CD4-positive, alpha-beta T cell treated with Interleukin-17A for 1 hour (primary cell): ENCODE results near the gene SFI1.
"Not testable (repeated sequence)": the region's sequence is repeated elsewhere in the genome, so short reads cannot be mapped to it uniquely, and the experiment has no call there.

Experiments
- DNase-seq: peaks from one replicate; pipeline ENCODE4 v3.0.0-alpha.2; 2020

Gene SFI1

DNA sequence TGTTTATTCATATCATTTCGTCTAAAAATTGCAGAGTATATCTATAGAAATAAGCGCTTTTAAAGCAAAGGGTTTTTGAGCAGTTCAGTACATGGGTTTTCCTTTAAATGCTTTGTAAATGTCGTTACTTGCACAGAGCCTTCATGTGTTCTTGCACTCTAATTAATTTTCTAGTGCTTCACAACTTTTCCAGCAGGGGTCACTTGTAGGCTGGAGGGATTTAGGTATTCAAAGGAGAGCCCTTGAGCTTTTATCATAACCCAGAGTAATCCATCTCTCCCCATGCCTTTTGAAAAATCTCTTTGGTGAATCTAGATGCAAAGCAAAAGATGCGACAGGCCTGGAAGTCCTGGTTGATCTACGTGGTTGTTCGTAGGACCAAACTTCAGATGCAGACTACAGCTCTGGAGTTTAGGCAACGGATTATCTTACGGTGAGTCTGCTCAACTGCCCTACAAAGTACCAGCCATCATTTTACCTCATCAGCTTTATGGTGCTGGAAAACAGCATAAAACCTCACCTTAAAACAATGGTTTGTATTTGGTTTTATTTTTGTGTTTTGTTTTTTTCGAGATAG, 60.4 kb downstream of the SFI1 start:
- DNase-seq = peak; percentile 51

DNA sequence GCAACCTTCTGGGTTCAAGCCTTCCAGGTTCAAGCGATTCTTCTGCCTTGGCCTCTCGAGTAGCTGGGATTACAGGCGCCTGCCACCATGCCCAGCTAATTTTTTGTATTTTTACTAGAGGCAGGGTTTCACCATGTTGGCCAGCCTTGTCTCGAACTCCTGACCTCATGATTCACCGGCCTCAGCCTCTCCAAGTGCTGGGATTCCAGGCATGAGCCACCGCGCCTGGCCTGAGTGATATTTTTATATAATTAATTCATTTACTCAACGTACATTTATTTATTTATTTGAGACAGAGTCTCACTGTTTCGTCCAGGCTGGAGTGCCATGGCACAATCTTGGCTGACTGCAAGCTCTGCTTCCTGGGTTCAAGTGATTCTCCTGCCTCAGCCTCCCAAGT, 62.2 kb downstream of the SFI1 start:
- not testable (repeated sequence) for DNase-seq

DNA sequence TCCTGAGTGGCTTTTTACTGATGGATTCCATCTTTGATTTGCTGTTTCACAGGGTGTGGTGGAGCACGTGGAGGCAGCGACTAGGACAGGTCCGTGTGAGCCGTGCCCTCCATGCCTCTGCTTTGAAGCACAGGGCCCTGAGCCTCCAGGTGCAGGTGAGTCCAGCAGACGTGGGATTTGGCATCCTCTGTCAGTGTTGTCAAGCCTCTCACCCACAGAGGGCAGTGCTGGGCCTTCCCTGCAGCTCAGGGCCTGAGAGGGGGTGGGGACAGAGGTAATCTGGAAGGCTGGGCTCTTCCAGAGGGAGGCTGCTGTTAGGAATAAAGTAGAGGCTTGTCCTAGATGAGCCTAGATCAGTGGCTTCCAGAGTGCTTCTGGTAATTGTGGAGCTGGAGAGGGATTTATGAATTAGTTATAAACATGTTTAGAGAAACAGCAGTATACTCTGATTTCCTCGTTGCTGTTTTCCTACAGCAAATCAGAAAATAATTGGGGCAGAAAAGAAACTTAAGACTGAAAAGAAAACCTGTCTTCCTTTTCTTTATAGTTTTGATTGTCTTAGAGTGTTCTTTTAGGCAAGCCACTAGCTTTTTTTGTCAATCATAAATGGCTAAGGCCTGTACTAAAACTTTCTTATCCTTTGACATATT, 65.0 kb downstream of the SFI1 start:
- DNase-seq = peak; percentile 47

DNA sequence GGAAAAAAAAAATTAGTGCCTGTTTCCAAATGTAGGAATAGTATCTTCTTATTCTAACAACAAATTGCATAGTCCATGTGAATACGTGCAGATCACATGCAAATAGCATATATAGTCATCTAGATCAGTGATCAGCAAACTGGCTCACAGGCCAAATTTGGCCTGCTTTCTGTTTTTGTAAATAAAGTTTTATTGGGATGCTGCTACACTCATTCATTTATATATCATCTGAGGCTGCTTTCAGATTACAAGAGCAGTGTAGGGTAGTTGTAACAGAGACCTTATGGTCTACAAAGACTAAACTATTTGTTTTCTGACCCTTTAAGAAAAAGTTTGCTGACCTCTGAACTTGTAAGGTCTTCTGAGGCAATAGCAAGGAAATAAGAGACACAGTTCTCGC, 65.6 kb downstream of the SFI1 start:
- no peak for DNase-seq

DNA sequence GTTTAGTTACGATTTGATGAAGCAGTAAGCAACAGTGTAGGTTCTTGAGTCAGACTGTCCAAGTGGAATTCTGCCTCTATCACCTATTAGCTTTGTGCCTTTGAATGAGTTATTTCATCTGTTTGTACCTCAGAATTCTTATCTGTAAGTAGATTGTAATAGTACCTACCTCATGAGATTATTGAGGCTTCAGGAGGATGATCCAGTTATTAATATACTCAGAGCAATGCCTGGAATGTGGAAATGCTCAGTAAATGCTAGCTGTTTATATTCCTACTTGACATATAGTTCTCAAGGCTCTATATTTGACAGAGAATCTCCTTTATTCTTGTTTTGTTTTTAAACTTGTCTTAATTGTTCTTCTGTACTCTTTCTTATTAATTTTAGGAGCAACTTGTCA, 70.1 kb downstream of the SFI1 start:
- DNase-seq = no peak

DNA sequence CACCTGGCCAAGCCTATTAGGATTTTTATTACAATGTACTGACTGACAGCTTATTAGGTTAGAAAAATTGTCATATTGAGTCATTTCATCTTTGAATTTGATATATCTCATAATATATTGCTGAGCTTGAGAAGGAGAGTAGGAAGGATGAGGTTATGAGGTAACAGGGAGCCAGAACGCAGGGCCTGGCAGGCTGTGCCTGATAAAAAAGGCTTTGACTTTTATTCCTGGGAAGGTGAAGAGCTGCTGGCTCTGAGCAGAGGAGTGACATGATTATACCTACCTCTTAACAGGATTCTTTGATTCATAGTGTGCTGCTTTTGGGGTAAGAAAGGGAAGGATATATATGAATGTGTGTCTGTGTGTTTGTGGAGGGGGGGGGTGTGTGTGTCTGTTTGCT, 70.9 kb downstream of the SFI1 start:
- DNase-seq = no peak

DNA sequence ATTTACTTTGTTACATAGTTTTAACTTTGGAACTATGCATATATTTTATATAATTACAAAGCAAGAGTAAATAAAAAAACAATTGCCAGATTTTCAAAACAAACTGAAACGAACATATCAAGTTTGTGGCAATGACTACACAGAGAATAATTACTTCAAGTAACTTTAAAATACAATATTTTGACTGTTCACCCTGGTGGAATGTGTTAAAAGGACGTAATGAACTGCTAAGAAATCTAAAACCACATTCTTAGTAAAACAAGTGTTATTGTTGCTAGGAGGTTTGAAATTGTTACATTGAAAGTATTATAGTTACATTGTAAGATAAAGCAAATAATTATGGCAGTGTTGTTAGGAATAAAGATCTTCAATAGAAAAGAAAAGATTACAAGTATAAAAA, 71.4 kb downstream of the SFI1 start:
- no peak for DNase-seq

DNA sequence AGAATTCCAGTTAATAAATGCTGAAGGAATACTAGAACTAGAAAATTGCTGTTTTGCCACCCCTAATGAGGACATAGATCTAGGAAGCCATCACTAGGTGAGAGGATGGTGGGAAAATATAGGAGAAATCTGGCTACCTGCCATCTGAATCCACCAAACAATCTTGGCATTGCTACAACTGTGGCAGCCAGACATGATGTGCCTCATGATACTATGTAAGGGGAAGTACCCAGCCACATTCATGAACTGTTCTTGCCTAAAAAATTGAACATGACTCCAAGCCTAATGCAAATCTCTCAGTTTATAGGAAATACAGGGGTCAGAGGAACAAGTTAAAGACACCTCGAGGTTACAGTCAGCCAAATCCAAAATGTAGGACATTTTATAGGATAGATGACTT, 72.8 kb downstream of the SFI1 start:
- no peak for DNase-seq

DNA sequence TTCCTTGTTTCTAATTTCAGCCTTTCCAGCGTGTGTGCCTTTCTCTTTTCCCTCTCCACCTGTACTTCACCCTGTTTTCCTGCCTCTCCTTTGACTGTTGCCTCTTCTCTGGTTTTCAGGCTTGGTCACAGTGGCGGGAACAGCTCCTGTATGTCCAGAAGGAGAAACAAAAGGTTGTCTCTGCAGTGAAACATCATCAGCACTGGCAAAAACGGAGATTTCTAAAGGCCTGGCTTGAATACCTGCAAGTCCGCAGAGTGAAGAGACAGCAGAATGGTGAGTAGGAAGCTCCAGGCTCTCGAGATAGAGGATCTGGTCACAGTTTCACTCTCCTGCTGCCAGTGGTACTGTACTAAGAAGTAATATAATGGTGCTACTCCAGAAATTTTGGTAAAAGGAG, 76.6 kb downstream of the SFI1 start:
- DNase-seq = no peak

DNA sequence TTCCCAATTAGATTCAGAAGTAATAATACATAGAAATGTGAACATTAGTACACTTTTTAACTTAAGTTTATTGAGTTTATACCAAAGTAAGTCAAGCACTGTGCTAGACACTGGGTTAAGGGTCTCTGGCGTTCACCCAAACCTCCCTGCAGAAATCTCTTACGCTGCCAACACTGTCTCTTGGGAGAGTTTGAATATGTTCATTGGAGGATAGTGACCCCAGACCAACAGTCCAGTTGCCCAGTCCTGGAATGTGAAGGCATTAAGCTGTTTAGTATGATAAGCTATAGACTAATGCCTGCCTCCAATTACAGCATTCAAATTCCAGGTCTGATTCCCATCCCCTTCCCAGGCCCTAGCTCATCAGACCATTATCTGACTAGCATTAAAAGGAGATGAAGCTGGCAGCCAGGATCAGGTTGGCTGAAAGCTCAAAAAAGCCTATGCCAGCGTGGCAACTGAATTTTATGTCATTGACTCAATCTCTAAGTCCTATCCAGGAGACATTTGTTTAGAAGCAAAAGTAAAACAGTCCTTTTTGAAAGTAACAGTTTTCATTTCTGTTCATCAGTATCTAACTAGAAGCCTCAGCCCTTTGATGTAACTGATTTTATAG, 77.8 kb downstream of the SFI1 start:
- no peak for DNase-seq

DNA sequence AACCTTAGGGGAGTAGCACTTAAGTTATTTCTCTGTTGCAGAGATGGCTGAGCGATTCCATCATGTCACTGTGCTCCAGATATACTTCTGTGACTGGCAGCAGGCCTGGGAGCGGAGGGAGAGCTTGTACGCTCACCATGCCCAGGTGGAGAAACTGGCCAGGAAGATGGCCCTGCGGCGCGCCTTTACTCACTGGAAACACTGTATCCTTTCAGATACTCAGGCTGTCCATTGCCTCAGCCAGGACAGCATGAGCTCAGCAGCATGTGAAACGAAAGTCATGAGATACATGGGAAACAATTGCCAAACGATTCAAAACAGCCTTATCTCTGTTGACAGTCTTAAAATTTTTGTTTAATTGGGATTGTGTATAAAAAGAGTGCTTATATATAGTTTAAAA, 78.9 kb downstream of the SFI1 start:
- no peak for DNase-seq

DNA sequence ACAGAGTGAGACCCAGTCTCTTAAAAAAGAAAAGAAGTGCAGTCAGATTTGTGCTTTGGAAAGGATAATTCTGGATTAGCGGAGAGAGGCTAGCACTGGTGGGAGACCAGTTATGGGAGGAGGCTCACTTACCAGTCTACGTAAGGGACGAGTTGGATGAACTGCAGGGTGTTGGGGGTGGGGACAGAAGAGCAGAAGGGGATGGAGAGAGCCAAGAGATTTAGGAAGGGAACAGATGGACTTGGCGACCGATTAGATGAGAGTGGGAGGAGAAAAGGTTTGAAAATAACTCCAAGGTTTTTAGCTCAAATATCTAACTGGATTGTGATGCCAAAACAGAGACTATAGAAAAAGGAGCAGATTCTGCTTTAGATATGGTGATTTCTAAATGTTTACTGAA, 81.4 kb downstream of the SFI1 start:
- no peak for DNase-seq

DNA sequence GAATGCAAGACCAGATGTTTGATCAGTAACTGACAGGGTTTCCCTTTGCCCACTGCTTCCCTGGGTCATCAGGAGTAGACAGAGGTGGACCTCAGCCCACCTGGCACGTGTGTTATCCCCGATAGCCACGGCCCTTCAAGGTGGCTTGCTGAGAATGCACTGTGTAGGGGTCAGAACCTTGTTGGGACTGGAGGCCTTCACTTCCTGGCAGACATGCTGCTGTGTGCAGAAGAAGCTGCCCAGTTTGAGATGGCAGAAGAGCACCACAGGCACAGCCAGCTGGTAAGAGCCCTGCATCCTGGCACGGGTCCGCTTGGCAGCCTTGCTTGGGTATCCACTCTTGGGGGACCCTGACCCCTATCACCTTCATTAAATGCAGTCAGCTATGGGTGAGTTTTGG, 81.8 kb downstream of the SFI1 start:
- DNase-seq = no peak

DNA sequence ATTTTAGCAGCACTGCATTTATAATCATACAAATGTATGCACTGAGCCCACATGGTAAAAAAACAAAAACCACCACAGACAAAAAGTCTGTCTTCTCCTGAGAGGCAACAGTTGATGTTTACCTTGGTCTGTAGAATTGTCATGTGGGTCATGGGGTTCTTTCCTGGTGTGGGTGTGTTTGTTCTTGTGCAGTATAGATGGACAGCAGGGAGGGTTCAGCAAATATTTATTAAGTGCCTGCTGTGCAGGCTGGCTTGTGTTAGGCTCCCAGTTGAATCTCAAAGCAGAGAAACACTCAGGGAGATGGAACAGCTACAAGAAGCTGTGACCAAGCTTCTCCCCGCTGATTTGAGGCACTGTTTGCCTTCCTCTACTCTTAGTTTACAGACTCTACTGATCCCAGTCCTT, 83.5 kb downstream of the SFI1 start:
- DNase-seq = no peak

DNA sequence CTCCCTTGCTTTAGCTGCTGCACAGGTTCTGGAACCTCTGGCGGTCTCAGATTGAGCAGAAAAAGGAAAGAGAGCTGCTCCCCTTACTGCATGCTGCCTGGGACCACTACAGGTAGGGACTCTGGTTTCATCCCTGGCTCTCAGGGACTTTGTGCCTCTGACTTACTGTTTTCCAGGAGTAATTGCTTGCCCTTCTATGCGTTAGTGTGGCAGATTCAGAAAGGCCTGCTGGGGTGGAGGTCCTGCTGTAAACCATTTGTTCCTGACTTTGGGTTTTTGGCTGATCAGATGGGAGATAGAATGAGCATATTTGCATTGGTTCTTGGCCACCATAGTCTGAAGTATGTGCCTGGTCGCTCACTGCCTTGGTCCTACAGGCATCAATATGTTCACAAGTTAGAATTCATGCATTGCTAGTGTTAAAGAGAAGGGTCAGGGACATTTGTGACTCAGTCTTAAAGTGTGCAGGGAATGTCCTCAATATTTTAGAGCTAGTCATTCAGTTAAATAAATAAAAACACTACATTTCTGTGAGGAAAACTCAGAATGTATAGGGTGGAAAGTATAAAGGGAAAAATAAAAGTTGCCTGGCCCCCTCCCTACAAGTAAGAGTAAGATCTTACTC, 87.6 kb downstream of the SFI1 start:
- no peak for DNase-seq

DNA sequence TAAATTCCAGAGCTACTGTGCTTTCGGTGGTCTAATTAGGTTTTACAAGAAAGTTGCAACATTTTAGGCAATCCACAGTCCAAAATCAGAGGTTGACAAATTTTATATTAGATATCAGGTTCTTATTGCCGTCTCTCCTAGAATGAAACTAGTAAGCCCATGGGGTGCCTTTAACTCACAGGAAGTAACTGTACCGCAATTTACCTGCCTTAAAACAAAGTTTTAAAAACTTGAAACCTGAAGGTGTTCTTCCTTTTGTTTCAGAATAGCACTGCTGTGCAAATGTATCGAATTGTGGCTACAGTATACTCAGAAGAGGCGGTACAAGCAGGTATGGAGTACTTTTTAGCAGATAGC, 88.4 kb downstream of the SFI1 start:
- peak; percentile 26 for DNase-seq

DNA sequence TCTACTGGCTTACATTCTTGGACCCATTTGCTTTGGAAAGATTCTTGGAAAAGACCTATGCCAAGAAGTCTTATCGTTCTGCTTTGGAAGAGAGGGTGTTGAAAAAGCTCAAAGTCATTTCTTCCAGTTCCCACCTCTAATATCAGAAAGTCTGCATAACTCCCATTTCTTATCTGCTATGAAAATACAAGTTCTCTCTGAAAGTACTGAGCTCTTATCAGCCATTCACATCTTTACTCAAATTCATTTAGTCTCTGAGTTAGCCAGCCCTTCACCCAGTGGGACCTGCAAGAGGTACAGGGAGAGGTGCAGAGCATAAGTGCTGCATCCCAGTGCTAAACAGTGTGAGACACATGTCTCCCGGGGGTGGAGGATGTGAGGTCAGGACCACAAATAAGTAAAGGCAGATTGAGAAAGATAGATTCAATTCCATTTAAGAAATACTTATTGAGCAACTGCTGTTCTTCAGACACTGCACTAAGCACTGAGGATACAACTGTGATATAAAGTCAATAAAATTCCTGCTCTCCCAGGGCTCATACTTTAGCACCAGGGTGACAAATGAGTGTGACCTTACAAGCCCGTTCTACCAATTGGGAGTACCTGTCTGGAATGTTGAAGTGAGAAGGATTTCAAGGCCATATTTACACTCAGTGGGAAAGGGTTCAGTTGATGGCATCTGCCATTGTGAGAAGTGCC, 89.0 kb downstream of the SFI1 start:
- DNase-seq = peak; percentile 5

DNA sequence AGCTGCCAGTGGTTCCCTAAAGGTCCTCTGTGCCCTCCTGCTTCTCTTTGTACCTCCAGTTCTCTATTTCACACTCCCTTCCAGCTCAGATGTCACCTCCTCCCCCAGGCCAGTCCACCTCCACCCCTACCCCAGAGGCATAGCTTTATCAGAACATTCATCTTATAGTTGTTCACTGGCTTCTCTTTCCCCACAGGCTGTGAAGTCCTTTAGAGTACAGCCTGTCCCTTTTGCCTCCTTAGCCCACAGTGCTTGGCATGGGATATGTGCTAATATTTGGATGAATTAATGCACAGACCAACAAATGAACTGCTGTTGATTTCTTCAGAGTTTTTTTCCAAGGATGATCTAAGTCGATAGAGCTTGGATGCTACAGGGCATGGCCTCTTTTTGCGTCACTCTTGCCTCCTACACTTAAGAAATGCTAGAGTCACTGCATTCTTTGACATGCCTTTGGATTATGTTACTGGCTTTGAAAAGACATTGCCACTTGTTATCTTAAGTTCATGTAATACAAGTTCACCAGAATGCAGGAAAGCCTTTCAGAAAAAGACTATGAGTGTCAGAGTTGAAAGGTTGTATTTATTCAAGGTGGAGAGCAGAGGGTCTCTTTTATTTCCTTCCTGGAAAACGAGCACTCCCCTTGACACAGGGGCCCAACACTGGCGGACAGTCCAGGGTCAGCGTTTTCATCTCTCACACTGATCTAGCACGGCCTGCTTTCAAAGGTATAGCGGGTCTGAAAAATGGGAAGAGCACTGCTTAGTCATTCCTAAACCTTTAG, 90.0 kb downstream of the SFI1 start:
- no peak for DNase-seq

DNA sequence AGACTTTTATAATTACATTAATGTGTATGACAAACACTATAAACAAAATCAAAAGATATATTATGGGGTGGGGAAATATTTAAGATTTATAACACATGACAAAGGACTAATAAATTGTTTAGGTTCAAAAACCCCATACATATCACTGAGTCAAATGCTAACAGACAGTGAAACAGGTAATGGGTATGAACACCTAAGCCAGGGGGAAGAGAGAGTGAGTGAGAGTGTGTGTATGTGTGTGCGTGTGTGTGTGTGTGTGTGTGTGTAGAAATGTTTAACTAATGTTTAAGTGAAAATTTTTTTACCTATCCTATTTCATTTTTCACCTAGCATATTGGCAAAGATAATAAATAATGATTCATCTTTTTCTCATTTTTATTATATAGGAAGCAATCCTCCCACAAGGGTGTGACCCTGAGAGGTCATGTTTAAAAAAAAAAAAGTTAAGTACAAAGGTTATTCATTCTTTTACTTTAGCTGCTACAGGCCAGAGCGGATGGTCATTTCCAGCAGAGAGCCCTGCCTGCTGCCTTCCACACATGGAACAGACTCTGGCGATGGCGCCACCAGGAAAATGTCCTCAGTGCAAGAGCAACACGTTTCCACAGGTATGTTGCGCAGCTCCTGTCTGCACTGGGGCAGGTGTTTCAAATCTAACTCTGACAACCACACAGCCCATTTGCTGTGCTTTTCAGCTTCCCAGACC, 92.8 kb downstream of the SFI1 start:
- no peak for DNase-seq

DNA sequence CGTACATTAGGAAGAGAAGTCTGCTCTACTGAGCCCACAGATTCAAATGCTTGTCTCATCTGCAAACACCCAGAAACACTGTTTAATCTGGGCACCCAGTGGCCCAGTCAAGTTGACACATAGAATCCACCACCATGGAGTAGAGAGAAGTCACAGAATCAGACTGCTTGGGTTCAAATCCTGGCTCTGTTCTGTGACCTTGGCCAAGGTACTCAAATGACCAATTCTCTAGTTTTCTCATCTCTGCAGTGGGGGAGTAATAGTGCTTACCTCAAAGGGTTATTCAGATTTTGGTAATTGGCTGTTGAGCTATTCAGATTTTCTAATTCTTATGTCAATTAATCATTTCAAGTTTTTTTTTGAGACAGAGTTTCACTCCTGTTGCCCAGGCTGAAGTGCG, 93.8 kb downstream of the SFI1 start:
- DNase-seq = not testable (repeated sequence)

DNA sequence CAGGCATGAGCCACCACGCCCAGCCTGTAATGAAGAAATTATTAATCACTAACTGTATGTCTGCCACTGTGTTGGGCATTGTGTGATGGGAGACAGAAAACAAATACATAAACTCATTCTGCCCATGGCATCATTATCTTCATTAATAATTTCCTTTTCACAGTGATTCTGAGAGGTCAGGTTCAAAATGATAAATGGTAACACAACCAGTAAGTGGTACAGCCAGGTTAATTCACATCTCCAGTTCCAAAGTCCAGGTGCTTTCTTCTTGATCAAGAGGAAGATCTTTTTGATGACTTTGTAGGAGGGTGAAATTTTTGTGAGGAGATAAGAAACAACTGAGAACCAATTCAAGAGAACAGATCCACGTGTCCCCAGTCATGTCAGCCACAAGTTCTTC, 98.9 kb downstream of the SFI1 start:
- no peak for DNase-seq

DNA sequence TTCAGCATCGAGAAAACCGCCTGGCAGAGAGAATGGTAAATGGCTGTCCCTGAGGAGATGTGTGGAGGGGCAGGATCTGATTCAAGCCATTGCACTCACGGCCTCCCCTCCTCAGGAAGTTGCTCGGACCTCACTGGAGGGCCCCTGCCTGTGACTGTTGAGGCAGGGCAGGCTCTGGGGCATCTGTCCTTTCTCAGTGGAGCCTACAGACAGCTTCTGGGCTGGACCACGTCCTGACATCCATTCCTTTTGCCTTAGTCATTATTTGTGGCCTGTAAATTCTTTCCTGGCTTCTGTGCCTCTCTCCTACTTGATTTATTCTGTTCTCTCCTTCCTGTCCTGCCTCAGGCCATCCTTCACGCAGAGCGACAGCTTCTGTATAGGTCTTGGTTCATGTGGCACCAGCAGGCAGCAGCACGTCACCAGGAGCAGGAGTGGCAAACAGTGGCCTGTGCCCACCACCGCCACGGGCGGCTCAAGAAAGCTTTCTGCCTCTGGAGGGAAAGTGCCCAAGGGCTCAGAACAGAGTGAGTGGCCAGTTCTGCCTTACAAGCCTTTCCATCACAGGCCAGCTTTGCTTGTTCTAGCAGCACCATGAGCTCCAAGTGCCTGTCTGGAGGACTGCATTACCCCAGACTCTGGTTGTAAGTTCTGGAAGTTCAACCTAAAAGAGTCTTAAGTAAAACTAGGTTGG, 106.1 kb downstream of the SFI1 start:
- DNase-seq = no peak
